ENCODE data around the gene MLANA.

MLANA gene

GRCh38 chr9:5938449-5938848, 47.8 kb downstream of the MLANA start:
- H3K4me1 ChIP-seq (ENCODE audit: control insufficient read depth, insufficient read depth, low read length, unreplicated experiment): no peaks in the 10 kb centered on the region
- H3K79me2 ChIP-seq (ENCODE audit: control insufficient read depth, insufficient read depth, low read length, unreplicated experiment): no peaks in the 10 kb centered on the region
- H3K27ac ChIP-seq (ENCODE audit: low read depth, low read length): no peak overlapping the region
- no peaks in the 10 kb centered on the region for H3K36me3 ChIP-seq (ENCODE audit: insufficient read depth, low read length)
- H2AFZ ChIP-seq (ENCODE audit: low read length, unreplicated experiment): no peak overlapping the region
- no peaks in the 10 kb centered on the region for H3K27me3 ChIP-seq (ENCODE audit: insufficient read depth, low read length)
- no peak overlapping the region for H3K4me3 ChIP-seq (ENCODE audit: low read depth, low read length)

GRCh38 chr9:5939530-5939929, 48.8 kb downstream of the MLANA start:
- H3K4me3 ChIP-seq (ENCODE audit: low read depth, low read length): no peak overlapping the region
- no peak overlapping the region for H3K27ac ChIP-seq (ENCODE audit: low read depth, low read length)
- H3K79me2 ChIP-seq (ENCODE audit: control insufficient read depth, insufficient read depth, low read length, unreplicated experiment): no peaks in the 10 kb centered on the region
- H3K4me1 ChIP-seq (ENCODE audit: control insufficient read depth, insufficient read depth, low read length, unreplicated experiment): no peaks in the 10 kb centered on the region
- H3K27me3 ChIP-seq (ENCODE audit: insufficient read depth, low read length): no peaks in the 10 kb centered on the region
- H2AFZ ChIP-seq (ENCODE audit: low read length, unreplicated experiment): no peak overlapping the region
- no peaks in the 10 kb centered on the region for H3K36me3 ChIP-seq (ENCODE audit: insufficient read depth, low read length)

- no peaks in the 10 kb centered on the region for H3K4me1 ChIP-seq (ENCODE audit: control insufficient read depth, insufficient read depth, low read length, unreplicated experiment)
- no peaks in the 10 kb centered on the region for H3K79me2 ChIP-seq (ENCODE audit: control insufficient read depth, insufficient read depth, low read length, unreplicated experiment)
- no peak overlapping the region for H3K4me3 ChIP-seq (ENCODE audit: low read depth, low read length)
- no peak overlapping the region for H3K27ac ChIP-seq (ENCODE audit: low read depth, low read length)
- no peaks in the 10 kb centered on the region for H3K27me3 ChIP-seq (ENCODE audit: insufficient read depth, low read length)
- no peaks in the 10 kb centered on the region for H3K36me3 ChIP-seq (ENCODE audit: insufficient read depth, low read length)
- no peak overlapping the region for H2AFZ ChIP-seq (ENCODE audit: low read length, unreplicated experiment)
Measured at GRCh38 chr9:5941214-5941613, 50.5 kb downstream of the MLANA start.

- Histone ChIP-seq H2AFZ (ENCODE audit: low read length, unreplicated experiment) (no peak overlapping the region), H3K27ac (ENCODE audit: low read depth, low read length) (no peak overlapping the region), H3K79me2 (ENCODE audit: control insufficient read depth, insufficient read depth, low read length, unreplicated experiment) (no peaks in the 10 kb centered on the region), H3K27me3 (ENCODE audit: insufficient read depth, low read length) (no peaks in the 10 kb centered on the region), H3K4me3 (ENCODE audit: low read depth, low read length) (no peak overlapping the region), H3K4me1 (ENCODE audit: control insufficient read depth, insufficient read depth, low read length, unreplicated experiment) (peaks cover 10% of the 10 kb centered on the region), H3K36me3 (ENCODE audit: insufficient read depth, low read length) (no peaks in the 10 kb centered on the region)
Measured at GRCh38 chr9:5945112-5945511, 54.4 kb downstream of the MLANA start.

- H3K27ac ChIP-seq (ENCODE audit: low read depth, low read length): no peak overlapping the region
- peaks cover 17% of the 10 kb centered on the region for H3K4me1 ChIP-seq (ENCODE audit: control insufficient read depth, insufficient read depth, low read length, unreplicated experiment)
- no peaks in the 10 kb centered on the region for H3K27me3 ChIP-seq (ENCODE audit: insufficient read depth, low read length)
- no peak overlapping the region for H2AFZ ChIP-seq (ENCODE audit: low read length, unreplicated experiment)
- H3K4me3 ChIP-seq (ENCODE audit: low read depth, low read length): no peak overlapping the region
- H3K79me2 ChIP-seq (ENCODE audit: control insufficient read depth, insufficient read depth, low read length, unreplicated experiment): no peaks in the 10 kb centered on the region
- no peaks in the 10 kb centered on the region for H3K36me3 ChIP-seq (ENCODE audit: insufficient read depth, low read length)
Measured at GRCh38 chr9:5947912-5948311, 57.2 kb downstream of the MLANA start.

- Histone ChIP-seq H3K27me3 (ENCODE audit: insufficient read depth, low read length) (no peaks in the 10 kb centered on the region), H2AFZ (ENCODE audit: low read length, unreplicated experiment) (no peak overlapping the region), H3K4me3 (ENCODE audit: low read depth, low read length) (peak overlapping the region; percentile 56), H3K79me2 (ENCODE audit: control insufficient read depth, insufficient read depth, low read length, unreplicated experiment) (no peaks in the 10 kb centered on the region), H3K4me1 (ENCODE audit: control insufficient read depth, insufficient read depth, low read length, unreplicated experiment) (peaks cover 17% of the 10 kb centered on the region), H3K27ac (ENCODE audit: low read depth, low read length) (no peak overlapping the region), H3K36me3 (ENCODE audit: insufficient read depth, low read length) (no peaks in the 10 kb centered on the region)
Measured at GRCh38 chr9:5949103-5949699, 58.5 kb downstream of the MLANA start.

- no peaks in the 10 kb centered on the region for H3K27me3 ChIP-seq (ENCODE audit: insufficient read depth, low read length)
- H3K79me2 ChIP-seq (ENCODE audit: control insufficient read depth, insufficient read depth, low read length, unreplicated experiment): no peaks in the 10 kb centered on the region
- no peaks in the 10 kb centered on the region for H3K36me3 ChIP-seq (ENCODE audit: insufficient read depth, low read length)
- H3K4me3 ChIP-seq (ENCODE audit: low read depth, low read length): no peak overlapping the region
- H3K27ac ChIP-seq (ENCODE audit: low read depth, low read length): no peak overlapping the region
- H3K4me1 ChIP-seq (ENCODE audit: control insufficient read depth, insufficient read depth, low read length, unreplicated experiment): peaks cover 17% of the 10 kb centered on the region
- H2AFZ ChIP-seq (ENCODE audit: low read length, unreplicated experiment): no peak overlapping the region
Measured at GRCh38 chr9:5950261-5950660, 59.6 kb downstream of the MLANA start.

- no peaks in the 10 kb centered on the region for H3K27me3 ChIP-seq (ENCODE audit: insufficient read depth, low read length)
- peaks cover 17% of the 10 kb centered on the region for H3K4me1 ChIP-seq (ENCODE audit: control insufficient read depth, insufficient read depth, low read length, unreplicated experiment)
- no peaks in the 10 kb centered on the region for H3K36me3 ChIP-seq (ENCODE audit: insufficient read depth, low read length)
- H2AFZ ChIP-seq (ENCODE audit: low read length, unreplicated experiment): no peak overlapping the region
- no peak overlapping the region for H3K4me3 ChIP-seq (ENCODE audit: low read depth, low read length)
- no peak overlapping the region for H3K27ac ChIP-seq (ENCODE audit: low read depth, low read length)
- no peaks in the 10 kb centered on the region for H3K79me2 ChIP-seq (ENCODE audit: control insufficient read depth, insufficient read depth, low read length, unreplicated experiment)
Measured at GRCh38 chr9:5951686-5952211, 61.1 kb downstream of the MLANA start.

GRCh38 chr9:5953743-5954707, 63.3 kb downstream of the MLANA start:
- no peaks in the 10 kb centered on the region for H3K27me3 ChIP-seq (ENCODE audit: insufficient read depth, low read length)
- peaks cover 17% of the 10 kb centered on the region for H3K4me1 ChIP-seq (ENCODE audit: control insufficient read depth, insufficient read depth, low read length, unreplicated experiment)
- no peak overlapping the region for H3K4me3 ChIP-seq (ENCODE audit: low read depth, low read length)
- no peak overlapping the region for H2AFZ ChIP-seq (ENCODE audit: low read length, unreplicated experiment)
- no peaks in the 10 kb centered on the region for H3K79me2 ChIP-seq (ENCODE audit: control insufficient read depth, insufficient read depth, low read length, unreplicated experiment)
- H3K27ac ChIP-seq (ENCODE audit: low read depth, low read length): no peak overlapping the region
- no peaks in the 10 kb centered on the region for H3K36me3 ChIP-seq (ENCODE audit: insufficient read depth, low read length)

GRCh38 chr9:5957166-5957565, 66.5 kb downstream of the MLANA start:
- Histone ChIP-seq H3K79me2 (ENCODE audit: control insufficient read depth, insufficient read depth, low read length, unreplicated experiment) (no peaks in the 10 kb centered on the region), H3K4me3 (ENCODE audit: low read depth, low read length) (no peak overlapping the region), H3K27ac (ENCODE audit: low read depth, low read length) (no peak overlapping the region)

GRCh38 chr9:5958273-5958672, 67.6 kb downstream of the MLANA start:
- Histone ChIP-seq H3K79me2 (ENCODE audit: control insufficient read depth, insufficient read depth, low read length, unreplicated experiment) (no peaks in the 10 kb centered on the region), H3K4me3 (ENCODE audit: low read depth, low read length) (no peak overlapping the region), H3K27me3 (ENCODE audit: insufficient read depth, low read length) (no peaks in the 10 kb centered on the region), H3K36me3 (ENCODE audit: insufficient read depth, low read length) (no peaks in the 10 kb centered on the region), H3K27ac (ENCODE audit: low read depth, low read length) (no peak overlapping the region), H2AFZ (ENCODE audit: low read length, unreplicated experiment) (no peak overlapping the region), H3K4me1 (ENCODE audit: control insufficient read depth, insufficient read depth, low read length, unreplicated experiment) (no peaks in the 10 kb centered on the region)

More at GRCh38 chr9:5957166-5957565, 66.5 kb downstream of the MLANA start:
- H3K27me3 ChIP-seq (ENCODE audit: insufficient read depth, low read length): no peaks in the 10 kb centered on the region
- no peaks in the 10 kb centered on the region for H3K36me3 ChIP-seq (ENCODE audit: insufficient read depth, low read length)
- no peak overlapping the region for H2AFZ ChIP-seq (ENCODE audit: low read length, unreplicated experiment)
- H3K4me1 ChIP-seq (ENCODE audit: control insufficient read depth, insufficient read depth, low read length, unreplicated experiment): peaks cover 2% of the 10 kb centered on the region
